ENCODE data around the gene RAB20. TPM values are rescaled to one million over a fixed set of nuclear protein-coding genes. Genes with fewer than 3 reads are reported as not detected.

RAB20 gene
- total and polyA plus RNA-seq, 7 experiments from 2014 or later = 1.3 to 13.6 (median 4.0) TPM

- no peak for DNase-seq
- Mint-ChIP-seq H3K4me3 (no peak overlapping the region), H3K27ac (no peak overlapping the region), H3K9me3 (no peaks in the 10 kb centered on the region), H3K36me3 (no peaks in the 10 kb centered on the region), H3K27me3 (peaks cover 0 to 10% (median 0%) of the 10 kb centered on the region in 5 donors), H3K4me1 (peaks cover 0 to 5% (median 0%) of the 10 kb centered on the region in 7 donors)
- H3K4me3 ChIP-seq (ENCODE audit: low read length) = no peak overlapping the region
- ATAC-seq = no peak
- intact Hi-C loops (cut with micrococcal nuclease) = no loop called here
- H3K27me3 ChIP-seq (ENCODE audit: control insufficient read depth in 2 of 2, insufficient read depth in 2 of 2, low read length in 2 of 2) = no peaks in the 10 kb centered on the region
- CTCF ChIA-PET = no interaction called here
- H3K36me3 ChIP-seq (ENCODE audit: control insufficient read depth in 2 of 3, insufficient read depth in 3 of 3, low read length in 3 of 3) = no peaks in the 10 kb centered on the region
- no peaks in the 10 kb centered on the region for H3K9me3 ChIP-seq (ENCODE audit: control insufficient read depth in 2 of 3, low read length in 3 of 3)
- H3K27ac ChIP-seq (ENCODE audit: low read depth, low read length) = no peak overlapping the region
- no peaks in the 10 kb centered on the region for H3K4me1 ChIP-seq (ENCODE audit: control insufficient read depth in 2 of 2, insufficient read depth in 2 of 2, low read length in 2 of 2)
- POLR2A ChIA-PET = no interaction called here
These were observed 52.0 kb downstream of the RAB20 start for GRCh38 chr13:110509478-110509926.

DNA sequence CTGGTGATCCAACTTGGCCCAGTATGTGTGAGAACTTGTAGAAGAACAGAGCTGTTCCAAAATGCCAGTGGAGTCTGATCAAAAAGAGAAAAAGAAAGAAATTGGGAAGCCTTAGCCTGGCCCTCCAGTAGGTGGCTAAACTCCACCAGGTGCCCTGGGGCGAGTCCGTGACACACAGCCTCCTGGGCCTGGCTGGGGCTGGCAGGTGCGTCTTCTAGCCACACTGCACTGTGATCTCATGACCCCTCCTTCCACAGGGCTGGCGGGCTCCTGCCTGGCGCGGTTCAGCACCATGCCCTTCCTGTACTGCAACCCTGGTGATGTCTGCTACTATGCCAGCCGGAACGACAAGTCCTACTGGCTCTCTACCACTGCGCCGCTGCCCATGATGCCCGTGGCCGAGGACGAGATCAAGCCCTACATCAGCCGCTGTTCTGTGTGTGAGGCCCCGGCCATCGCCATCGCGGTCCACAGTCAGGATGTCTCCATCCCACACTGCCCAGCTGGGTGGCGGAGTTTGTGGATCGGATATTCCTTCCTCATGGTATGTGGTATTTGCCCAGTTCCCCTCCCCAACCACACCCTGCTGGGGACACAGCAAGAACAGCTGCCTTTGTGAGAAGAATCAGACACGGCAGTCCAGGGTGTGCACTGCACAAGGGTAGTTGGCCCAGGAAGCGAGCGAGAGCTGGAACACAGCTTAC is 53.7 kb downstream of the RAB20 start:
- intact Hi-C loops (cut with micrococcal nuclease) = no loop called here

DNA sequence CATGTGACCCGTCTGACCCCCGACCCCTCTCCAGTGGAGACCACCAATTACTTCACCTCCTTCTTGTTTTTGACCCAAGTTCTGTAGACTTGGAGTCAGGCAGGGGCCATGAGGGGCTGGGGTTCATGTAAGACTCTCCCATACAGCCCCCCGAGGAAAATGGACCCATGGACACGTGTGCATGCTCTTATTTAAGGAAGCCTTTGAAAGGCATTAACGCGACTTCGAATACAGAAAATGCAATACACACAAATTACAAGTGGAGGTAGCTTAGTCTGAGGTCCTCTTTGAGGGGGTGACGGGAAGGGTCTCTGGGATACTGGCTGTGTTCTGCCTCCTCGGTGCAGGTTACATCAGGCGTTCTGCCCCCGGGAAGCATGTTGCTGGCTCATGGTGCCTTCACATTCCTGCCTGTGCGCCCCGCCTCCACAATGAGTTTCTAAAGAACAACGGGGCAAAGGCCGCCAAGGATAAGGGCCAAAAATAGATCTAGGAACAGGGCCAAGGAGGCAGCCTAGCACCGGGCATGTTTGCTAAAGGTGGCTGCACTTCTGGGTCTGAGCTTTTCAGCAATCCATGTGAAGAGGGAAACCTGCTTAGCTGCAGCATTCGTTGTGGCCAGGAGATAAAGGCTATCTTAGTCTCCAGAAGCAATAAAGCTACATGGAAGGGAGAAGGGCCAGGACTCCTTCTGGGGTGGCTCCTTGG is 54.5 kb downstream of the RAB20 start:
- H3K27me3 ChIP-seq (ENCODE audit: control insufficient read depth in 2 of 2, insufficient read depth in 2 of 2, low read length in 2 of 2) = no peaks in the 10 kb centered on the region
- no peak overlapping the region for H3K27ac Mint-ChIP-seq
- H3K4me3 Mint-ChIP-seq = no peak overlapping the region
- ChIA-PET CTCF (no interaction called here), POLR2A (no interaction called here)
- peaks cover 0 to 5% (median 0%) of the 10 kb centered on the region in 7 donors for H3K4me1 Mint-ChIP-seq
- intact Hi-C loops (cut with micrococcal nuclease) = no loop called here
- H3K36me3 ChIP-seq (ENCODE audit: control insufficient read depth in 2 of 3, insufficient read depth in 3 of 3, low read length in 3 of 3) = no peaks in the 10 kb centered on the region
- H3K36me3 Mint-ChIP-seq = no peaks in the 10 kb centered on the region
- DNase-seq = no peak
- no peak overlapping the region for H3K27ac ChIP-seq (ENCODE audit: low read depth, low read length)
- H3K4me3 ChIP-seq (ENCODE audit: low read length) = no peak overlapping the region
- H3K27me3 Mint-ChIP-seq = peaks cover 0 to 10% (median 0%) of the 10 kb centered on the region in 5 donors
- H3K9me3 ChIP-seq (ENCODE audit: control insufficient read depth in 2 of 3, low read length in 3 of 3) = no peaks in the 10 kb centered on the region
- no peak for ATAC-seq
- H3K4me1 ChIP-seq (ENCODE audit: control insufficient read depth in 2 of 2, insufficient read depth in 2 of 2, low read length in 2 of 2) = no peaks in the 10 kb centered on the region
- no peaks in the 10 kb centered on the region for H3K9me3 Mint-ChIP-seq

More for the DNA sequence above, 53.7 kb downstream of the RAB20 start:
- ChIA-PET CTCF (no interaction called here), POLR2A (no interaction called here)
- Histone ChIP-seq H3K27me3 (ENCODE audit: control insufficient read depth in 2 of 2, insufficient read depth in 2 of 2, low read length in 2 of 2) (no peaks in the 10 kb centered on the region), H3K4me3 (ENCODE audit: low read length) (no peak overlapping the region), H3K9me3 (ENCODE audit: control insufficient read depth in 2 of 3, low read length in 3 of 3) (no peaks in the 10 kb centered on the region), H3K4me1 (ENCODE audit: control insufficient read depth in 2 of 2, insufficient read depth in 2 of 2, low read length in 2 of 2) (no peaks in the 10 kb centered on the region), H3K27ac (ENCODE audit: low read depth, low read length) (no peak overlapping the region), H3K36me3 (ENCODE audit: control insufficient read depth in 2 of 3, insufficient read depth in 3 of 3, low read length in 3 of 3) (no peaks in the 10 kb centered on the region)
- Mint-ChIP-seq H3K9me3 (no peaks in the 10 kb centered on the region), H3K36me3 (no peaks in the 10 kb centered on the region), H3K27ac (no peak overlapping the region), H3K4me1 (peaks cover 0 to 5% (median 0%) of the 10 kb centered on the region in 7 donors), H3K27me3 (peaks cover 0 to 10% (median 0%) of the 10 kb centered on the region in 5 donors), H3K4me3 (no peak overlapping the region)
- DNase-seq = no peak
- no peak for ATAC-seq

GRCh38 chr13:110506396-110506795 is 55.1 kb downstream of the RAB20 start:
- Histone ChIP-seq H3K27ac (ENCODE audit: low read depth, low read length) (no peak overlapping the region), H3K36me3 (ENCODE audit: control insufficient read depth in 2 of 3, insufficient read depth in 3 of 3, low read length in 3 of 3) (no peaks in the 10 kb centered on the region), H3K9me3 (ENCODE audit: control insufficient read depth in 2 of 3, low read length in 3 of 3) (no peaks in the 10 kb centered on the region), H3K4me3 (ENCODE audit: low read length) (no peak overlapping the region), H3K27me3 (ENCODE audit: control insufficient read depth in 2 of 2, insufficient read depth in 2 of 2, low read length in 2 of 2) (no peaks in the 10 kb centered on the region), H3K4me1 (ENCODE audit: control insufficient read depth in 2 of 2, insufficient read depth in 2 of 2, low read length in 2 of 2) (no peaks in the 10 kb centered on the region)
- Mint-ChIP-seq H3K27ac (no peak overlapping the region), H3K36me3 (no peaks in the 10 kb centered on the region), H3K4me3 (no peak overlapping the region), H3K9me3 (no peaks in the 10 kb centered on the region), H3K27me3 (peaks cover 0 to 14% (median 0%) of the 10 kb centered on the region in 5 donors), H3K4me1 (peaks cover 0 to 5% (median 0%) of the 10 kb centered on the region in 7 donors)
- intact Hi-C loops (cut with micrococcal nuclease) = no loop called here
- DNase-seq (no peak), ATAC-seq (no peak)
- ChIA-PET CTCF (no interaction called here), POLR2A (no interaction called here)

DNA sequence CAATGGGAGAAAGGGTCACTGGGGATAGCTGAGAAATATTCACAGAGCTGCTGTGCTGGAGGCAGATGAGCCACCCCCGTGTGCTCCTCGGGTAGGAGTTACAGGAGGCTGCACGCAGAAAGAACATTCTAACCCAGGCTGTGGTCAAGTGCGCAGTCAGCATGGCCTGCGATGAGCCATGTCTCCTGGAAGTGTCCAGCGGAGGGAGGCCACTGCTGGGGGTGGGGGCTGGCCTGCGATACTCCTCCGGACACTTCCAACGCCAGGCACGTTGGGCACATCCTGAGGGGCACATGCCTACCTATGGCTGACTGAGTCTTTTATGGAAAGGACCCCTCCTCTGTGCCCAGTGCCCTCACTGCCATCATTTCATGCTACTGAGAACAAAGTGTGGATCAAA is 55.9 kb downstream of the RAB20 start:
- no peaks in the 10 kb centered on the region for H3K9me3 ChIP-seq (ENCODE audit: control insufficient read depth in 2 of 3, low read length in 3 of 3)
- no peaks in the 10 kb centered on the region for H3K36me3 ChIP-seq (ENCODE audit: control insufficient read depth in 2 of 3, insufficient read depth in 3 of 3, low read length in 3 of 3)
- DNase-seq (no peak), ATAC-seq (no peak)
- POLR2A ChIA-PET = no interaction called here
- Mint-ChIP-seq H3K4me1 (peaks cover 0 to 5% (median 0%) of the 10 kb centered on the region in 7 donors), H3K9me3 (peaks cover 0 to 5% (median 0%) of the 10 kb centered on the region in 11 donors), H3K27me3 (peaks cover 0 to 14% (median 3%) of the 10 kb centered on the region in 5 donors), H3K36me3 (peaks cover 0 to 3% (median 0%) of the 10 kb centered on the region in 5 donors), H3K27ac (no peak overlapping the region), H3K4me3 (no peak overlapping the region)
- H3K4me3 ChIP-seq (ENCODE audit: low read length) = no peak overlapping the region
- H3K27ac ChIP-seq (ENCODE audit: low read depth, low read length) = no peak overlapping the region
- H3K4me1 ChIP-seq (ENCODE audit: control insufficient read depth in 2 of 2, insufficient read depth in 2 of 2, low read length in 2 of 2) = no peaks in the 10 kb centered on the region
- H3K27me3 ChIP-seq (ENCODE audit: control insufficient read depth in 2 of 2, insufficient read depth in 2 of 2, low read length in 2 of 2) = no peaks in the 10 kb centered on the region
- intact Hi-C loops (cut with micrococcal nuclease) = no loop called here
- CTCF ChIA-PET = no interaction called here

DNA sequence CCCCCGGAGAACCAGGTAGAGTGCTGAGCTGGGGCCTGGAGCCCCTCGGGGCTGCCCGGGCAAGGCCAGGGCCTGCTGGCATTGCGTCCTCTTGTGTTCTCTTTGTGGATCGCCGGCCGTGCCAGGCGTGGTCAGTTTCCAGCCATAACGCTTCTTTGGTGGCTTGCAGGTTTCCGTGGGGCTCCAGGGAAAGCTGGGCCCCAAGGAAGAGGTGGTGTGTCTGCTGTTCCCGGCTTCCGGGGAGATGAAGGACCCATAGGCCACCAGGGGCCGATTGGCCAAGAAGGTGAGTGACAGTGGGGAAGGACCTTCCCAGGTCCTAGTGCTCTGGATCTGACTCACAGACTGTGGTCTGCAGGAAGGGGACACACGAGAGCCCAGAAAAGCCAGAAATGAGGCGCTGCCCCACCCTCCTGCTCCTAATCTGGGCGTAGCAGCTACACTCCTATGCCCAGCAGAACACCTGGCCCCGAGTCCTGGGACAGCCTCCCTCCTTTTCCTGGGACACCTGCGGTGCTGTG is 57.5 kb downstream of the RAB20 start:
- ChIA-PET POLR2A (no interaction called here), CTCF (no interaction called here)
- intact Hi-C loops (cut with micrococcal nuclease) = no loop called here
- no peak overlapping the region for H3K4me3 Mint-ChIP-seq
- H3K4me1 Mint-ChIP-seq = peaks cover 0 to 1% (median 0%) of the 10 kb centered on the region in 7 donors
- Histone ChIP-seq H3K36me3 (ENCODE audit: control insufficient read depth in 2 of 3, insufficient read depth in 3 of 3, low read length in 3 of 3) (no peaks in the 10 kb centered on the region), H3K4me1 (ENCODE audit: control insufficient read depth in 2 of 2, insufficient read depth in 2 of 2, low read length in 2 of 2) (no peaks in the 10 kb centered on the region), H3K27me3 (ENCODE audit: control insufficient read depth in 2 of 2, insufficient read depth in 2 of 2, low read length in 2 of 2) (no peaks in the 10 kb centered on the region), H3K9me3 (ENCODE audit: control insufficient read depth in 2 of 3, low read length in 3 of 3) (no peaks in the 10 kb centered on the region), H3K27ac (ENCODE audit: low read depth, low read length) (no peak overlapping the region), H3K4me3 (ENCODE audit: low read length) (no peak overlapping the region)
- DNase-seq (no peak), ATAC-seq (no peak)
- peaks cover 0 to 19% (median 4%) of the 10 kb centered on the region in 11 donors for H3K9me3 Mint-ChIP-seq
- H3K27ac Mint-ChIP-seq = no peak overlapping the region
- peaks cover 0 to 19% (median 4%) of the 10 kb centered on the region in 5 donors for H3K27me3 Mint-ChIP-seq
- peaks cover 0 to 4% (median 0%) of the 10 kb centered on the region in 5 donors for H3K36me3 Mint-ChIP-seq

Data from naive thymus-derived CD4-positive, alpha-beta T cell (primary cell).